ENCODE data around the gene ROR1. TPM values are rescaled to one million over a fixed set of nuclear protein-coding genes. Genes with fewer than 3 reads are reported as not detected.

ROR1 gene
- total RNA-seq, 1 donor from 2014 or later = 6.7 TPM

DNA sequence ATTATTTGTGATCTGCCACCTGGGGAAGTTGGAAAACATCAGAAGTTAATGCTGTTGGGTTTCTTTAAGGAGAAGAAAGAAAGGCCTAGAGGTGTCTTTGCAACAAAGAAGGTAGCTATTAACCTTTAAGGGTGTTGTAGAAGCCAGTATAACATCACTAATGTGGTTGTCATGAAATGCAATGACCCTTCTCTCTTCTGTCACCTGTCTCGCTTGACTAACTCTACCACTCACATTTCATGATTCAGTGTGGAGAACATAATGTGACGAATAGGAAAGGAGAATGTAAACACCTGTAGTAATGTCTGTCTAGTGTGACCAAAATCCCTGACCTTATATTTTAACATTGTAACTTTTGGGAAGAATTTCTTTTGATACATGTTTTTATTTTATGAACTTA lies 217.9 kb downstream of the ROR1 start:
- Mint-ChIP-seq H3K36me3 (ENCODE audit: low read depth, unreplicated experiment) (no peaks in the 10 kb centered on the region), H3K27me3 (ENCODE audit: unreplicated experiment) (no peaks in the 10 kb centered on the region), H3K4me1 (ENCODE audit: unreplicated experiment) (peaks cover 4% of the 10 kb centered on the region), H3K27ac (ENCODE audit: unreplicated experiment) (no peak overlapping the region), H3K4me3 (ENCODE audit: unreplicated experiment) (no peak overlapping the region), H3K9me3 (ENCODE audit: unreplicated experiment) (no peaks in the 10 kb centered on the region)
- TF ChIP-seq, protein P1, sequence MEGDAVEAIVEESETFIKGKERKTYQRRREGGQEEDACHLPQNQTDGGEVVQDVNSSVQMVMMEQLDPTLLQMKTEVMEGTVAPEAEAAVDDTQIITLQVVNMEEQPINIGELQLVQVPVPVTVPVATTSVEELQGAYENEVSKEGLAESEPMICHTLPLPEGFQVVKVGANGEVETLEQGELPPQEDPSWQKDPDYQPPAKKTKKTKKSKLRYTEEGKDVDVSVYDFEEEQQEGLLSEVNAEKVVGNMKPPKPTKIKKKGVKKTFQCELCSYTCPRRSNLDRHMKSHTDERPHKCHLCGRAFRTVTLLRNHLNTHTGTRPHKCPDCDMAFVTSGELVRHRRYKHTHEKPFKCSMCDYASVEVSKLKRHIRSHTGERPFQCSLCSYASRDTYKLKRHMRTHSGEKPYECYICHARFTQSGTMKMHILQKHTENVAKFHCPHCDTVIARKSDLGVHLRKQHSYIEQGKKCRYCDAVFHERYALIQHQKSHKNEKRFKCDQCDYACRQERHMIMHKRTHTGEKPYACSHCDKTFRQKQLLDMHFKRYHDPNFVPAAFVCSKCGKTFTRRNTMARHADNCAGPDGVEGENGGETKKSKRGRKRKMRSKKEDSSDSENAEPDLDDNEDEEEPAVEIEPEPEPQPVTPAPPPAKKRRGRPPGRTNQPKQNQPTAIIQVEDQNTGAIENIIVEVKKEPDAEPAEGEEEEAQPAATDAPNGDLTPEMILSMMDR (IDR thresholded peaks at IDR 0.05; ENCODE audit: unreplicated experiment) = no peak
- DNase-seq (ENCODE audit: low spot score) = no peak

- H3K4me1 Mint-ChIP-seq (ENCODE audit: unreplicated experiment) = peaks cover 3% of the 10 kb centered on the region
- no peaks in the 10 kb centered on the region for H3K36me3 Mint-ChIP-seq (ENCODE audit: low read depth, unreplicated experiment)
- H3K27me3 Mint-ChIP-seq (ENCODE audit: unreplicated experiment) = peaks cover 2% of the 10 kb centered on the region
- H3K9me3 Mint-ChIP-seq (ENCODE audit: unreplicated experiment) = no peaks in the 10 kb centered on the region
- TF ChIP-seq, protein P1 (IDR thresholded peaks at IDR 0.05; ENCODE audit: unreplicated experiment) = no peak
- H3K27ac Mint-ChIP-seq (ENCODE audit: unreplicated experiment) = no peak overlapping the region
- DNase-seq (ENCODE audit: low spot score) = no peak
- no peak overlapping the region for H3K4me3 Mint-ChIP-seq (ENCODE audit: unreplicated experiment)
Observed at GRCh38 chr1:64000021-64000420, 226.2 kb downstream of the ROR1 start.

DNA sequence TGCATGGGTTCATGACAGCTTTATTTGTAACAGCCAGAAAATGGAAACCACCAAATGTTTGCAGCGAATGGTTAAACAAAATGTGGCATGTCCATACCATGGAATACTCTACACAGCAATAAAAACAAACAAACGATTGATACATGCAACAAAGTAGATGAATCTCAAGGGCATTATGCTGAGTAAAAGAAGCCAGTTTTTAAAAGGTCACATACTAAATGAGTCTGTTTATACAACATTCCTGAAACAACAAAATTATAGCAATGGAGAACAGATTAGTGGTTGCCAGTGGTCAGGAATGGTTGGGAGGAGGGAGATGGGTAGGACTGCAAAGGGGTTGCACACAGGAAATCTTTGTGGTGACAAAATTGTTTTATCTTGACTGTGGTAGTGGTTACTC lies 227.2 kb downstream of the ROR1 start:
- Mint-ChIP-seq H3K9me3 (ENCODE audit: unreplicated experiment) (no peaks in the 10 kb centered on the region), H3K27me3 (ENCODE audit: unreplicated experiment) (peaks cover 2% of the 10 kb centered on the region), H3K27ac (ENCODE audit: unreplicated experiment) (no peak overlapping the region), H3K36me3 (ENCODE audit: low read depth, unreplicated experiment) (no peaks in the 10 kb centered on the region), H3K4me1 (ENCODE audit: unreplicated experiment) (peaks cover 8% of the 10 kb centered on the region), H3K4me3 (ENCODE audit: unreplicated experiment) (no peak overlapping the region)
- TF ChIP-seq, protein P1 (IDR thresholded peaks at IDR 0.05; ENCODE audit: unreplicated experiment) = no peak
- no peak for DNase-seq (ENCODE audit: low spot score)

GRCh38 chr1:64004451-64005025 lies 230.7 kb downstream of the ROR1 start:
- no peaks in the 10 kb centered on the region for H3K36me3 Mint-ChIP-seq (ENCODE audit: low read depth, unreplicated experiment)
- DNase-seq (ENCODE audit: low spot score) = no peak
- H3K27me3 Mint-ChIP-seq (ENCODE audit: unreplicated experiment) = peaks cover 1% of the 10 kb centered on the region
- H3K4me3 Mint-ChIP-seq (ENCODE audit: unreplicated experiment) = no peak overlapping the region
- H3K27ac Mint-ChIP-seq (ENCODE audit: unreplicated experiment) = no peak overlapping the region
- TF ChIP-seq, protein P1 (IDR thresholded peaks at IDR 0.05; ENCODE audit: unreplicated experiment) = no peak
- H3K9me3 Mint-ChIP-seq (ENCODE audit: unreplicated experiment) = no peaks in the 10 kb centered on the region
- H3K4me1 Mint-ChIP-seq (ENCODE audit: unreplicated experiment) = peaks cover 18% of the 10 kb centered on the region

DNA sequence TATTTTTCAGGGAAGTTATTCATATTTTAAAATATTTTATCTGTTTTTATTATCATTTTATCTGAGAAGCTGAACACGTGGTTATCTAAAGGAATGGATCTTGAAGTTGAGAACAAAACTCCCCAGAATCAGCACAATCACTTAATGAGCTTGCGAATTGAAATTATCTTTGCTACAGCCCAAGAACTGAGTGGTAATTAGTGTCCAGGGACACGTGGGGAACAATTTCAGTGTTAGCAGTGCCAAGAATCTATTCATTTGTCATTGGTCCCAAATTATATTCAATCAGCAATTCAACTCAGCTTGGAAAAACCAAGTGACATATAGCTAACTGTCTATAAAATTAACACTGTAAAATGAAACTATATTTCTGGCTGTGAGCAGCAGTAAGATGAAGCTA lies 232.0 kb downstream of the ROR1 start:
- Mint-ChIP-seq H3K27ac (ENCODE audit: unreplicated experiment) (no peak overlapping the region), H3K27me3 (ENCODE audit: unreplicated experiment) (peaks cover 1% of the 10 kb centered on the region), H3K9me3 (ENCODE audit: unreplicated experiment) (no peaks in the 10 kb centered on the region), H3K4me3 (ENCODE audit: unreplicated experiment) (no peak overlapping the region), H3K4me1 (ENCODE audit: unreplicated experiment) (peaks cover 18% of the 10 kb centered on the region), H3K36me3 (ENCODE audit: low read depth, unreplicated experiment) (no peaks in the 10 kb centered on the region)
- no peak for DNase-seq (ENCODE audit: low spot score)
- TF ChIP-seq, protein P1 (IDR thresholded peaks at IDR 0.05; ENCODE audit: unreplicated experiment) = no peak
